OCI-LY7 (cell line): Measurements from ENCODE around the gene MRPL3. TPM values are rescaled to one million over a fixed set of nuclear protein-coding genes. Genes with fewer than 3 reads are reported as not detected.

Source experiments
- BruUV-seq: library from RNA; stranded (reverse); fragments of 400-500 nt; replicated peaks from 2 replicates; lab custom pipeline; 2021; lab: Mats Ljungman, UMichigan
- CTCF ChIA-PET: fragments of 300-600 bp; sonication (Branson Sonifier 250); formaldehyde crosslinking; loops from one replicate; lab custom pipeline; 2022; ENCODE audit warnings: antibody characterized with exemption; ENCODE audit not compliant: unreplicated experiment; lab: Charles Lee
- POLR2A ChIA-PET: fragments of 300-600 bp; sonication (Branson Sonifier 250); formaldehyde crosslinking; loops from one replicate; lab custom pipeline; 2022; ENCODE audit warnings: antibody characterized with exemption; lab: Charles Lee
- DNase-seq: peaks from one replicate; pipeline ENCODE4 v3.0.0-alpha.2; 2015; ENCODE audit warnings: low spot score
- H2AFZ ChIP-seq: fragments of 200-600 bp; sonication (generic), shearing (Covaris generic); 2 replicates; pipeline ENCODE4 v1.6.1; 2014; ENCODE audit warnings: mild to moderate bottlenecking, antibody characterized with exemption, low read length, moderate library complexity
- H3K27ac ChIP-seq: fragments of 200-600 bp; sonication (generic); 2 replicates; pipeline ENCODE4 v1.5.1; 2014; ENCODE audit warnings: mixed run types, low read depth, mild to moderate bottlenecking, moderate library complexity, low read length, inconsistent platforms; ENCODE audit not compliant: poor library complexity, severe bottlenecking
- H3K36me3 ChIP-seq: fragments of 200-600 bp; sonication (generic); 2 replicates; pipeline ENCODE4 v1.6.1; 2014; ENCODE audit warnings: mild to moderate bottlenecking, antibody characterized with exemption, low read length, moderate library complexity, mixed read lengths; ENCODE audit not compliant: insufficient read depth
- H3K4me1 ChIP-seq: fragments of 200-600 bp; sonication (generic); 2 replicates; pipeline ENCODE4 v1.5.1; 2014; ENCODE audit warnings: mild to moderate bottlenecking, low read length; ENCODE audit not compliant: insufficient read depth, poor library complexity, severe bottlenecking
- H3K4me2 ChIP-seq: fragments of 200-600 bp; sonication (generic); 2 replicates; pipeline ENCODE4 v1.6.1; 2014; ENCODE audit warnings: mild to moderate bottlenecking, low read length
- H3K4me3 ChIP-seq: fragments of 200-600 bp; sonication (generic); 2 replicates; pipeline ENCODE4 v1.5.1; 2014; ENCODE audit warnings: mild to moderate bottlenecking, low read depth, low read length; ENCODE audit not compliant: poor library complexity, severe bottlenecking
- H3K79me2 ChIP-seq: fragments of 200-600 bp; sonication (generic); 2 replicates; pipeline ENCODE4 v1.6.1; 2016; ENCODE audit warnings: low read depth, mild to moderate bottlenecking, low read length, moderate library complexity, mixed read lengths; ENCODE audit not compliant: insufficient read depth
- H3K9me2 ChIP-seq: fragments of 200-600 bp; sonication (generic); 2 replicates; pipeline ENCODE4 v1.6.1; 2016; ENCODE audit warnings: mild to moderate bottlenecking, low read length, mixed read lengths; ENCODE audit not compliant: insufficient read depth
- H3K9me3 ChIP-seq: fragments of 200-600 bp; sonication (generic); 2 replicates; pipeline ENCODE4 v1.6.1; 2014; ENCODE audit warnings: mild to moderate bottlenecking, mixed run types, low read length, mixed read lengths
- H4K20me1 ChIP-seq: fragments of 200-600 bp; sonication (generic); 2 replicates; pipeline ENCODE4 v1.6.1; 2014; ENCODE audit warnings: mild to moderate bottlenecking, antibody characterized with exemption, low read length, moderate library complexity, mixed read lengths; ENCODE audit not compliant: insufficient read depth
- EZH2phosphoT487 ChIP-seq: fragments of 200-600 bp; sonication (generic); IDR thresholded peaks from 2 replicates; pipeline ENCODE4 v1.6.1; 2018; ENCODE audit warnings: low read depth, borderline replicate concordance, mild to moderate bottlenecking, mixed run types, antibody characterized with exemption, low read length, moderate library complexity, mixed read lengths
- intact Hi-C: fragments of 100-400 bp; cut with micrococcal nuclease; formaldehyde crosslinking; loops from one replicate; pipeline ENCODE4 v1.10.0; 2022; ENCODE audit not compliant: unreplicated experiment
- total RNA-seq, 2 experiments: library from RNA; depleted of rRNA in 1 of 2; stranded (reverse); fragments of >200 nt in 1 of 2; shearing (Covaris generic) in 1 of 2; gene quantifications; 2 replicates each; pipeline ENCODE4 v1.2.3, GENCODE V29; 2014 to 2022
- TF ChIP-seq, protein P1 (sequence below): fragments of 200-600 bp; sonication (generic); conservative IDR thresholded peaks from 2 replicates; pipeline ENCODE4 v1.5.1; 2014; ENCODE audit warnings: mild to moderate bottlenecking, antibody characterized with exemption, low read length, moderate library complexity, mixed read lengths

Gene MRPL3
- total RNA-seq, 2 experiments from 2014 or later: 121 to 133 TPM

DNA sequence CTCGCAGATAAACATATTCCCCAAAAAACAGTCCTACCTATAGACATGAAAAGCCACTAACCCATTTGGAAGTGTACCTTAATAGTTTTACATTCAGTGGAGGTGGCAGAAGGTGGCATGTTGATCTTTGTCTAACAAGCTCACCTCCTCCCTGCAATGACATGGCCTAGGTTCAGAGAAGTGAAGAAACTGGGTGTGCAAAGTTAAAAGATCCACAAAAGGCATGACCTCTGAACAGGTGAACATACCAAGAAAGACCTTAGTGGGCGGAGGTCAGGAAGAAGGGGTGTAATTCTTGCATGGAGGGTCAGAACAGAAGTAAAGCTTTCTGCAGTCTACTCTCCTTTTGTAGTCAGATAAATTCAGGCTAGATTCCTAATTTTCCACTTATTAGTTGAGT is 822 bp downstream of the MRPL3 start:
- Histone ChIP-seq H3K36me3 (peaks cover 43% of the 10 kb centered on the region), H3K4me1 (peaks cover 19% of the 10 kb centered on the region), H4K20me1 (peaks cover 7% of the 10 kb centered on the region; the same call in 1 of the 2 replicates), H3K9me2 (no peaks in the 10 kb centered on the region), H3K27ac (peak overlapping the region; percentile 60), H2AFZ (peak overlapping the region; percentile 99; the same call in 1 of the 2 replicates), H3K4me3 (peak overlapping the region; percentile 99), H3K79me2 (peaks cover 43% of the 10 kb centered on the region), H3K9me3 (no peaks in the 10 kb centered on the region), H3K4me2 (peak overlapping the region; percentile 88)
- ChIA-PET CTCF (no interaction called here), POLR2A (no interaction called here)
- no TSS peak for BruUV-seq
- intact Hi-C loops: loop anchor here (2.0 to 5.0 kb wide), 4 partner anchors 121 to 755 kb away; partner anchors contain the start of genes ASTE1, ATP2C1, NEK11 and NUDT16
- TF ChIP-seq, protein P1, sequence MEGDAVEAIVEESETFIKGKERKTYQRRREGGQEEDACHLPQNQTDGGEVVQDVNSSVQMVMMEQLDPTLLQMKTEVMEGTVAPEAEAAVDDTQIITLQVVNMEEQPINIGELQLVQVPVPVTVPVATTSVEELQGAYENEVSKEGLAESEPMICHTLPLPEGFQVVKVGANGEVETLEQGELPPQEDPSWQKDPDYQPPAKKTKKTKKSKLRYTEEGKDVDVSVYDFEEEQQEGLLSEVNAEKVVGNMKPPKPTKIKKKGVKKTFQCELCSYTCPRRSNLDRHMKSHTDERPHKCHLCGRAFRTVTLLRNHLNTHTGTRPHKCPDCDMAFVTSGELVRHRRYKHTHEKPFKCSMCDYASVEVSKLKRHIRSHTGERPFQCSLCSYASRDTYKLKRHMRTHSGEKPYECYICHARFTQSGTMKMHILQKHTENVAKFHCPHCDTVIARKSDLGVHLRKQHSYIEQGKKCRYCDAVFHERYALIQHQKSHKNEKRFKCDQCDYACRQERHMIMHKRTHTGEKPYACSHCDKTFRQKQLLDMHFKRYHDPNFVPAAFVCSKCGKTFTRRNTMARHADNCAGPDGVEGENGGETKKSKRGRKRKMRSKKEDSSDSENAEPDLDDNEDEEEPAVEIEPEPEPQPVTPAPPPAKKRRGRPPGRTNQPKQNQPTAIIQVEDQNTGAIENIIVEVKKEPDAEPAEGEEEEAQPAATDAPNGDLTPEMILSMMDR: no peak
- TF ChIP-seq EZH2phosphoT487: no peak
- DNase-seq: peak; percentile 15

DNA sequence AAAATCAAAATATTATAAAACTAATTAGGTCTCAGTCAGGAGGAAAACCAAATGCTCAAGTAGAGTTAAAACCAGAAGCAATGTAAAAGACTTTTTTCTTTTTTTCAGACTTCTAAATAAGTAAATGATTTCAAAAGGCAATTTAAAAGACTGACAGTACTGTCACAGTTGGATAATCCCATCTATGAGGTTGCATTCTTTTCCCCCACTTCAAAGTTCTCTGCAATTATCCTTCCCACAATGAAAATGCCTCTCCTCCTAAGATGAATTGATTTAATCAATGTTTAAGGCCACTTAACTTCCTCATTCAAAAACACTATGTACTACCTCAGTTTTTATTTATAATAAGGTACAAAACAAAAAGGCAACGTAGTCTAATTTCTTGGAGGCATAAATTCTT is 8.1 kb downstream of the MRPL3 start:
- H3K4me3 ChIP-seq: no peak overlapping the region
- intact Hi-C loops: no loop called here
- no peaks in the 10 kb centered on the region for H3K4me1 ChIP-seq
- H2AFZ ChIP-seq: no peak overlapping the region
- H3K27ac ChIP-seq: no peak overlapping the region
- CTCF ChIA-PET: no interaction called here
- no peak overlapping the region for H3K4me2 ChIP-seq
- H3K79me2 ChIP-seq: peaks cover 28% of the 10 kb centered on the region
- H3K36me3 ChIP-seq: peaks cover 95% of the 10 kb centered on the region
- TF ChIP-seq, protein P1: no peak
- TF ChIP-seq EZH2phosphoT487: no peak
- no peaks in the 10 kb centered on the region for H3K9me3 ChIP-seq
- no TSS peak for BruUV-seq
- 0 out of 2 replicates have a peak, but pooled peaks cover 4% of the 10 kb centered on the region for H4K20me1 ChIP-seq
- no peak for DNase-seq
- POLR2A ChIA-PET: interaction anchor here (1.2 kb wide), 1 partner anchor 9 kb away, joined by 3 read pairs; no protein-coding TSS in a partner anchor
- no peaks in the 10 kb centered on the region for H3K9me2 ChIP-seq

DNA sequence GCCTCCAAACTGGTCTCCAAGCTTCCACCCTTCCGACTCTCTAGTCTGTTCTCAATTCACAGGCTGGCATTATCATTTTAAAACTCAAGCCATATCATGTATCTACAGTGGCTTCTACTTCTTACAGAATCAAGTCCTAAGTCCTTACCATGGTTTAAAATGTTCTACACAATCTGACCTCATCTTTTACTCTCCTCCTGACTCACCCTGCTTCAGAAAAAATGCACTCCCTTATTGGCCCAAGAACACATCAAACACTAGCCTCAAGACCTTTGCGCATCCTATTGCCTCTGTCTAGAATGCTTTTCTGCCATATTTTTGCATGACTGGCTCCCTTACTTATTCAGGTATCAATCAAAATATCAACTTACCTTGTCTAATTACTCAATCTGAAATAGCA is 11.0 kb downstream of the MRPL3 start:
- H3K9me3 ChIP-seq: no peaks in the 10 kb centered on the region
- TF ChIP-seq EZH2phosphoT487: no peak
- TF ChIP-seq, protein P1: no peak
- H4K20me1 ChIP-seq: peaks cover 4% of the 10 kb centered on the region; the same call in 1 of the 2 replicates
- no peaks in the 10 kb centered on the region for H3K9me2 ChIP-seq
- no peak for DNase-seq
- BruUV-seq: no TSS peak
- H3K4me2 ChIP-seq: no peak overlapping the region
- H3K4me3 ChIP-seq: no peak overlapping the region
- H3K4me1 ChIP-seq: no peaks in the 10 kb centered on the region
- peaks cover 99% of the 10 kb centered on the region for H3K36me3 ChIP-seq
- peaks cover 26% of the 10 kb centered on the region for H3K79me2 ChIP-seq
- H2AFZ ChIP-seq: no peak overlapping the region
- intact Hi-C loops: no loop called here
- ChIA-PET CTCF (no interaction called here), POLR2A (no interaction called here)
- H3K27ac ChIP-seq: no peak overlapping the region
